ENCODE measurements around the gene GSPT2.
"Not testable (repeated sequence)": the region's sequence is repeated elsewhere in the genome, so short reads cannot be mapped to it uniquely, and the experiment has no call there.

The GSPT2 gene

DNA sequence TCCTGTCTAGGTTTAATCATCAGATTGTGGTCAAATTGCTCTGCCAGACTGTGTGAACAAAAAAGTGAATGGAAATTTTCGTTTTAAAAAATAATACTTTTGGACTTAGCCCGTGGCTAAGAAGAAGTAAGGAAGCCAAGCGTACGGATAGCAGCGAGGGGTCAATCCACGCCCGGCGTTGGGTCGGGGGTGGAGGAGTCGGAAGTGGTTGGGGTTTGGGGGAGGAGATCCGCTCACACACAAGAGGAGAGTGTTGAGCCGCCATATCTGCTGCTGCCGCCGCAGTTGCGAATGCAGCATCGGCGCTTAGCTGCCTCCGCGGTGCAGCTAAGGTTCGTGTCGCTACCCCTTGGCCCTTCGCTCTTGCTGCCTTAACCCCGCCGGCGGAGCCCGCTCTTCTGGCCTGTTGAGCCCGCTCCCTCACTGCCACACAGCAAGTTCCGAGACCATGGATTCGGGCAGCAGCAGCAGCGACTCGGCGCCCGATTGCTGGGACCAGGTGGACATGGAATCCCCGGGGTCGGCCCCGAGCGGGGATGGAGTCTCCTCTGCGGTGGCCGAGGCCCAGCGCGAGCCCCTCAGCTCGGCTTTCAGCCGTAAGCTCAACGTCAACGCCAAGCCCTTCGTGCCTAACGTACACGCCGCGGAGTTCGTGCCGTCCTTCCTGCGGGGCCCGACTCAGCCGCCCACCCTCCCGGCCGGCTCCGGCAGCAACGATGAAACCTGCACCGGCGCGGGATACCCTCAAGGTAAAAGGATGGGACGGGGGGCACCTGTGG lies at the start of gene GSPT2:
Gene GSPT2, plus strand, starts transcription at position 264 of the 779 bp plus-strand sequence. Its CDS starts 185 bp downstream, at position 449.
- DNase-seq (ENCODE audit: low spot score), result peak; percentile 53

DNA sequence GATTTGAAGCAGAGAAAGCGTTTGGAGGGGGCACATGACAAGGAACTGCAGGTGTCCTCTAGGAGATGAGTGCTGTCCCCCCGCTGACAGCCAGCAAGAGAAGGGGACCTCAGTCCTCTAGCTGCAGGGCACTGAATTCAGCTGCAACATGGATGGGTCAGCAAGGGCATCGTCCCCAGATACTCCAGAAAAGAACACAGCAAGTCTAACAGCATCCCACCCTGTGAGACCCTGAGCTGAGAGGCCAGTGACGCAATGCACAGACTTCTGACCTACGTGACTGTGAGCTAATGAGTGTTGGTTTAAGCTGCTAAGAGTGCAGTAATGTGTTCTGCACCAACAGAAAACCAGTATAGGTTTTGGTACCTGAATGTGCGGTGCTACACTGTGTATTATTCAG lies 49.0 kb upstream of the GSPT2 start:
- no peak for DNase-seq (ENCODE audit: low spot score)

DNA sequence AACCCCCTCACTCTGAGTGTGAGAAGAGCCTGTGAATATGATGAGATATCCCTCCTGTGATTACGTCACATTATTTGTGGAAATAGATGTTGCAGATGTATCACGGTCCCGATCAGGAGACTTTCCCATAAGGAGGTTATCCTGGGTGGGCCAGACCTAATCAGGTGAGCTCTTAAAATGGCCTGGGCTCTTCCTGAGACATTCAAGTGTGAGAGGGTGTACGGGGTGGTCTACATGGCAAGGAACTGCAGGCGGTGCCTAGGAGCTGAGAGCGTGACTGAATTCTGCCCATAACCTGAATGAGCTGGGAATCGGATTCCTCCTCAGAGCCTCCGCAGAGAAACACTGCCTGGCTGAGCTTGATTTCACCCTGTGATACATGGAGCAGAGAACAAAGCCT lies 45.8 kb upstream of the GSPT2 start:
- no peak for DNase-seq (ENCODE audit: low spot score)

DNA sequence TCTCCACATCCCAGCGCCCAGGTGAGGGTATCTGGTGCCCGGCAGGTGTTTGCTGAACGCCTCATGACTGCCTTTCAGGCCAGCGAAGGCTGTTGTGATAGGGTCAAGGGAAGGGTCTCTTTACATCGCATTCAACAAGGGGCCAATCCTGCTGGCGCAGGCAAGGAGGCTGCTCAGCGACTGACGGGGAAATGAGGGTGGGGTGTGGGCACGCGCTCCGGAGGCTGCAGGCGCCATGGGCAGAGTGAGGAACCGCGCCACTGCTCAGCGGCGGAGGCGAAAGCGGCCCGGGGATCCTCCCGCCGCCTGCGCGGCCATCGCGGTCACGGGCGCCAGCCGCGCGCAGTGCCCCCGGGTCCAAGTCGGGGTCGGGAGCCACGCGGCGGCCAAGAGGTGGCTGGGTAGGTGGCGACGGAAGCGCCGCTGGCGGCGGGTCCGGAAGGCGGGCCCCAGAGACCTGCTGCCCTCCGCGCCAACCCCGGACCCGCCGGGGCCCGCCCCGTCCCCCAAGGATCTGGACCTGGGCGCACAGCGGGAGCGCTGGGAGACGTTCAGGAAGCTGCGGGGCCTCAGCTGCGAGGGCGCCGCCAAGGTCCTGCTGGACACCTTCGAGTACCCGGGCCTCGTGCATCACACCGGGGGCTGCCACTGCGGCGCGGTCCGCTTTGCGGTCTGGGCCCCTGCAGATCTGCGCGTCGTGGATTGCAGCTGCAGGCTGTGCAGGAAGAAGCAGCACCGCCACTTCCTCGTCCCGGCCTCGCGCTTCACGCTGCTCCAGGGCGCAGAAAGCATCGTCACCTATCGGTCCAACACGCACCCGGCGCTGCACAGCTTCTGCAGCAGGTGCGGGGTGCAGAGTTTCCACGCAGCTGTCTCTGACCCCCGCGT lies 32.7 kb upstream of the GSPT2 start, which contains the start of gene CENPVL1:
Gene CENPVL1, plus strand, starts transcription at position 236 of the 888 bp plus-strand sequence. Its CDS starts 0 bp downstream, at position 236.
- not testable (repeated sequence) for DNase-seq (ENCODE audit: low spot score)

DNA sequence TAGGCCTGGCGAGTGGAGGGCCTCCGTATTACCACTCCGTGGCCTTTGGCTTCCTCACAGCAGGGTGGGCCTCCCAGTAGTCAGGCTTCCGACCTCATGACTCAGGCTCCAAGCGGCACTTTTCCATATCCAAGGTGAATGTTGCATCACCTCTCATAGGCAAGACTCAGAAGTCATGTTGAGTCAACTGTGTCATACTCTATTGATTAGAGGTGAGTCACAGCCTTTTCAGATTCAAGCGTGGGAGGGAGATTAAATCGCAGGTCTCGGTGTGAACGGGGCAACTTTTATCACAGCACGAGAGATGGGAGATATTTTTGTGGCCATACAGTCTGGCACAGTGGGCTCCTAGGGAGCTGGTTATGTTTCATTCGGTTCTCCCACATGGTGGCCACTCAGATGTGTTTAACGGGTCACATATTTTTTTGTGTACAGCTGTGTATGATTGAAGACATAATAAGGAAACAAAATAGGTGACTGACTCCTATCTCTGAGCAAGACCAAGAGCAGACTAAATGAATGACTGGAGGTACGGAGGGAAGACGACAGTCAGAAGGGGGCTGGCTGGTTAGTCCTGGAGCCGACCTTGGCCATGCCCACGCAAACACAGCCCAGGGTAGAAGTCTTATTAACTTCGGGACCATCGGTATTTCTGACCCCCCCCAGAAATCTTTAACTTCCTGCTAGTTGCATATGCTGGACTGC lies 30.1 kb upstream of the GSPT2 start:
- DNase-seq (ENCODE audit: low spot score), result not testable (repeated sequence)

DNA sequence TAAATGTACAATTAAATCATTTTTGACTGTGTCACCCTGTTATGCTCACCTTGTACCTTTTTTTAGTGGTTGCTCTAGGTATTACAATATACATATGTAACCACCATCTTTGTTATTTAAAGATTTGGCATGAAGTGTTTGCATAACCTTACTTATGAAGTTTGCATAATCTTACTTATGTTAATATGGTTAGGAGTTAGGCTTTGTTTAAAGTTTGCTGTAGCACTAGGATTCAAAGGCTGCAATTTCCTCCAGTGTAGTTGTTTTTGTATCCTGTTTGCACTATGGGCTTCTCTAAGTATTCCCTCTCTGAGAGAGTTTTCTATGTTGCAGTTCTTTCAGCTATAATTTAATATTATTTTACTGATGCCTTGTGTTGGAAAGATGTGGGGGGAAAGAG lies 15.0 kb upstream of the GSPT2 start:
- no peak for DNase-seq (ENCODE audit: low spot score)

DNA sequence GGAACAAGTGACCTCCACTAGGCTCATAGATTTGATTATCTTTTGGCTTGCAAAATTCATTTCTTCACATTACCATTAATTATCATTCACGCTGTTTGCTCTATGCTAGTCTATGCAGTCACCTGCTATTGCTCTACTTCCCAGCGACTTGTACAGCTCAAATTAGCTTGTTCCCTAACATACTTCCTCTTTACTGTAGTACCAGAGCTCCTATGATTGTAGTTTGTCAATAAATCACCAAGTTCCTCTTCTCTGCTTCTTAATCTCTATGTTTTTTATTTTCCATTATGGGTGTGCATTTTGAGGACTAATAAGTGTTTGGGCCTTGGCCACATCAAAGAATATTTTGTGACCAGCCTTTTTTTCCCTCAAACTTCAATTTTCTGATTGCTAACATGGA lies 6.2 kb upstream of the GSPT2 start:
- DNase-seq (ENCODE audit: low spot score), result no peak

DNA sequence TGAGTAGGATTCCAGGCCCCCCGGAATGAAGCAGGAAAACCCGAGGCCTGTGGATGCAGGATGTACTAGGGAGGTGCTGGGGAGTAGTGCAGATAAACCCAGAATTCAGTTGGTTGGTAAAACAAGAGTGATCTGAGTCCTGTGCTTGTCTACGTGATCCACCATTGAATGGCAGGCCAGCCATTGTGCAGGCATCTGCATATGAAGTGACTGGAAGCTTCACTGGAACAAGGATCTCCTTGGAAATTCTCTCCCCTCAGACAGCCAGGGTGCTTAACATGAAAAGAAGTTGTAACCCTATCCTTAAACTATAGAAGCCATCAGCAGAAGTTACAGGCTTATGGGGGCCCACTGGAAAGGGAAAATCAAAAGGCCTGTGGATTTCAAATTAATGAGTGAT lies 656 bp upstream of the GSPT2 start:
- no peak for DNase-seq (ENCODE audit: low spot score)

DNA sequence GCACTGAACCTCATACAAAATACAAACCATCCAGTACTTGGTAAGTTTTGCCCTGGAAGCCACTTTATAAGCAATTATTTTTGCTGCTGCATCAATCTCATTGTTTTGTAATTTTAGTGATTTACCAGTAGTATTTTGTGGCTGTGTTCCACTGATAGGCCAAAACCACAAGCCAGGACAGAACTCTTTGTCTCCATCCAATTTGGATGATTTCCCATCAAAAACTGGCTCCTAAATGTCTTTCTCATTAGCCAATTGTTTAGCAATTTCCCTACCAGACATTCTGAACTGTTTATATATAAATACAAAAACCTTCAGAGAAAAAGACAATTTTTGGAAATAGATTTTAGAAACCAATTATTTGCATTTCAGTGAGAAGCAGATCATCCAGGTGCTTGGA lies 4.4 kb downstream of the GSPT2 start:
- DNase-seq (ENCODE audit: low spot score), result no peak

DNA sequence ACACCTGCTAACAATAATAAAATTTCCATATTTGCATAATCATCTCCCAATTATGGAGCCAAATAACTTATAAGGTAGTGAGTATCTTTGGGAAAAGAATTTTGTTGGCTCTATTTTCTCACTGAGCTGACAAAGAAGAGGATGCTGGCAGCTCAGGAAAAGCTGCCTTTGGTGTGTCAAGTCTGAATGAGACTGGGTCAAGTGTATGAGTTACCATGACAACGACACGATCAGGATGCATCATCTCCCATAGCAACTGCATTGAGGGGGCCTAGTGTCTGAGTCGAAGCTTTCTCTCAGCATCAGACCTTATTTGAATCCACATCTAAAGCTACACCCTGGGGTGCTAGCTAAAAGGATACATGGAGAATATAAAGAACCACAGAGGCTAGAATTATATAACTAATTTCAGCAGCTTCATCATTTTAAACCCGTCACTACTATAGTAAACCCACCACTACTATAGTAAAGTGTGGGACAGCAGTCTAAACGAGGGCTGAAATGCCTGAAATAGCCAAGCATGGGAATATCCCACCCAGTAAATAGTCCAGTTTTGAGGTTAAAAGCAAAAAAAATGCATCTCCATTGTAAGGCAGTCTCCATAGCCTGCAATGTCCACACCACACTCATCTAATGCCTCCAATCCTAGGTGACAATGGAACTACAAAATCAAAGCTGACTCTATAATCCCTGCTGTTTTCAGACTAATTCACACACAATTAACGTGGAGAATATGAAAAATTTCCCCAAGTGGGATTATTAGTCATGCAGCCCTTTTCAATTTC lies 16.0 kb downstream of the GSPT2 start:
- DNase-seq (ENCODE audit: low spot score), result no peak

DNA sequence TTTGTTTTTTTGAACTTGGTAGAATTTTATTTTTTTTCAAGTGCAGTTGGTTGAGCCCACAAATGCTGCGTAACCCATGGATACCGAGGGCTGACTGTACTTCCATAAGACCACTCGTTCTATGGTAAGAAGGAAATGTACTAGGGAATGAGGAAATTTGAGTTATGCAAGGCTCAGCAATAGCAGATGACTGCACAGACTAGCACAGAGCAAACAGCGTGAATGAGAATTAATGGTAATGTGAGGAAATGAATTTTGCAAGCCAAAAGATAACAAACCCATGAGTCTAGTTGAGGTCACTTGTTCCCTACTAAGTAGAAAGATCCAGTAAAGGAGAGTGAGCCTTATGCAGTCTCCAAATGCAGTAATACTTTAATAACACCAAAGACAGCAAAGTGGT lies 17.4 kb downstream of the GSPT2 start:
- DNase-seq (ENCODE audit: low spot score), result no peak

DNA sequence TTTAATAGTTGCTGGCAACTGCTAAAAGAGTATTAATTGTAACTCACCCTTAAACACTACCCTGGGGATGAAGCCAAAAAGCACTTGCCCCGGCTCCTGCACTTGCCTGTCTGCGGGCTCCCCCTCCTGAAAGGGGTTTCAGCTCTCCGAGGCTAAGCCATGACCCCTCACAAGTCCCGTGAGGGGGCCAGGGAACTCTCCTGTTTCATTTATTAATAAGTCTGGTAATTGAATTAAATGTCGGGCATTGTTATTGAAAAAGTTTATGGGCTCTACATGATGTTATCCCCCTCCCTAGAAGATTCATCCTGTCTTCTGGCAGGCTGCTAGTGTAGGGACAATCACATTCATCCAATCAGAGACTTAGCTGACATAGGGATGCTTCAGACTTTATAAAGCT lies 23.3 kb downstream of the GSPT2 start:
- no peak for DNase-seq (ENCODE audit: low spot score)

DNA sequence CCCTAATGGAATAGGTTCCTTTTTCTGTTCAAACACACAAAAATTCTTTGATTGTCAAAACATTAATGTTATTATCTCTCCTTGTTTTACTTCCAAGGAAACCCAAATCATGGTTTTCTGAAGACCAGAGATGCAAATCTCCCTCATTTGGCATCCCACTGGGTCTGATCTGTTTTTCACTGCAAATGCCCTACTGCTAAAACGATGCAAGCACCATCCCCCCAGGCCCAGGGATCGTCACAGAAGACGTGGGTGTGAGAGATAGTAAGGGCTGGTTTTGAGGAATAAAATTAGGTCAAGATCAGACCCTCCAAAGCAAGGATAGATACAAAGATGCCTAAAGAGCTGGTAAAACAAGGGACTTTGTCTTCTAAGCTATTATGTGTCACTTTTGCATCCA lies 33.6 kb downstream of the GSPT2 start:
- DNase-seq (ENCODE audit: low spot score), result no peak

DNA sequence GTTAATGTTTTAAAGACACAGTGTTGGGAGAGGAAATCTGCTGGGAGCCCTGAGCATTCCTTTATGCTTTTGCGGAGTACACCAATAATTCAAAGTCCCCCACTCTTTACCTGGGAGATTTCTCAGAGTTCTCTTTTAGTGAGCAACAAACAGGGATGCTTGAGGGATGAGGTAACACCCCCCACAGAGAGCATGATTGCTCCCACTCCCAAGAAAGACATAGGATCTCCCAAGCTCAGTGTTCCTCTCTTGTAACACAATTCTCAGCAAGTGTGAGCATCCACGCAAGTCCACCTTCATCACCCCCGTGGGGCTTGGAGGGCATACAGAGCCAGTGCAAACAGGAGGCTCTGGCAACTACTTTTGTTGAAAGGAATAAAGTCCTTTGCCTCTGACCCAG lies 36.1 kb downstream of the GSPT2 start:
- DNase-seq (ENCODE audit: low spot score), result no peak

DNA sequence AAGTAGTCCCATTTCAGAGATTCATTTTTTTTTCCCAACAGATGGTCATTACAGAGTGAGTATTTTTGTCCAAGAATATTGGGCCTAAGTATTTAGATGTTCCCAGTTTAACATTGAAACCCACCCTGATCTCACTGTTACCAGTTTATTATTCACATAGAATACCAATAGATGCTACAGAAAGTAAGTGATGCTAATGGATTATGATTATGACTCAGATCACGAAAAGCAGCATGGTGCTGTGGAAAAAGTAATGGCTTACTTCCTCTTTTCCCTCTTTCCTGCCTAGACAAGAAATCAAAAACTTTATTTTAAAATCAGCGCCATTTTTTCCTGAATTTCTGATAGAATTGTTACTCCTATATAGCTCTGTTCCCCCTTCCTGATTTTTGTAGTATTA lies 51.9 kb downstream of the GSPT2 start:
- DNase-seq (ENCODE audit: low spot score), result no peak

All from CD4-positive, alpha-beta T cell treated with Interleukin-2 at 100 ng/mL for 4 hours (primary cell).